HG03135 (cell line): ENCODE data around the gene NCOA1.

ENCODE experiments used
- ATAC-seq: cut with Tn5 transposase; IDR thresholded peaks from one replicate; pipeline ENCODE4 v1.9.1; 2021; ENCODE audit warnings: mild to moderate bottlenecking, moderate library complexity; ENCODE audit not compliant: unreplicated experiment

NCOA1 gene

GRCh38 chr2:24621779-24622538 lies 130.9 kb downstream of the NCOA1 start:
- no peak for ATAC-seq

GRCh38 chr2:24623535-24623934 lies 132.5 kb downstream of the NCOA1 start:
- no peak for ATAC-seq

GRCh38 chr2:24625728-24626127 lies 134.7 kb downstream of the NCOA1 start:
- ATAC-seq: no peak

- ATAC-seq: no peak
Measured at GRCh38 chr2:24626131-24626530, 135.1 kb downstream of the NCOA1 start.

- no peak for ATAC-seq
Measured at GRCh38 chr2:24628746-24629145, 137.7 kb downstream of the NCOA1 start.

GRCh38 chr2:24632172-24632571 lies 141.1 kb downstream of the NCOA1 start:
- ATAC-seq: no peak

- no peak for ATAC-seq
Measured at GRCh38 chr2:24635181-24635580, 144.1 kb downstream of the NCOA1 start.

- ATAC-seq: no peak
Measured at GRCh38 chr2:24638568-24638967, 147.5 kb downstream of the NCOA1 start.

- no peak for ATAC-seq
Measured at GRCh38 chr2:24642351-24642750, 151.3 kb downstream of the NCOA1 start.

GRCh38 chr2:24643051-24643450 lies 152.0 kb downstream of the NCOA1 start:
- no peak for ATAC-seq

- no peak for ATAC-seq
Measured at GRCh38 chr2:24644032-24644431, 153.0 kb downstream of the NCOA1 start.

- no peak for ATAC-seq
Measured at GRCh38 chr2:24650997-24651642, 160.1 kb downstream of the NCOA1 start.

- no peak for ATAC-seq
Measured at GRCh38 chr2:24651643-24652003, 160.6 kb downstream of the NCOA1 start.

- ATAC-seq: no peak
Measured at GRCh38 chr2:24652265-24653182, 161.5 kb downstream of the NCOA1 start.

- ATAC-seq: no peak
Measured at GRCh38 chr2:24657818-24658217, 166.8 kb downstream of the NCOA1 start.

- no peak for ATAC-seq
Measured at GRCh38 chr2:24658531-24659202, 167.6 kb downstream of the NCOA1 start.

GRCh38 chr2:24659862-24660261 lies 168.8 kb downstream of the NCOA1 start:
- no peak for ATAC-seq

GRCh38 chr2:24667542-24667941 lies 176.5 kb downstream of the NCOA1 start:
- no peak for ATAC-seq

- no peak for ATAC-seq
Measured at GRCh38 chr2:24671230-24671629, 180.2 kb downstream of the NCOA1 start.

- no peak for ATAC-seq
Measured at GRCh38 chr2:24672589-24672988, 181.5 kb downstream of the NCOA1 start.

GRCh38 chr2:24675338-24675737 lies 184.3 kb downstream of the NCOA1 start:
- no peak for ATAC-seq
